GM21360 (cell line): ENCODE results near the gene VSTM2L.
"Not testable (repeated sequence)": the region's sequence is repeated elsewhere in the genome, so short reads cannot be mapped to it uniquely, and the experiment has no call there.

Experiments
- ATAC-seq: cut with Tn5 transposase; IDR thresholded peaks from one replicate; pipeline ENCODE4 v1.9.1; 2021; ENCODE audit warnings: mild to moderate bottlenecking, moderate library complexity; ENCODE audit not compliant: unreplicated experiment

Gene VSTM2L, protein sequence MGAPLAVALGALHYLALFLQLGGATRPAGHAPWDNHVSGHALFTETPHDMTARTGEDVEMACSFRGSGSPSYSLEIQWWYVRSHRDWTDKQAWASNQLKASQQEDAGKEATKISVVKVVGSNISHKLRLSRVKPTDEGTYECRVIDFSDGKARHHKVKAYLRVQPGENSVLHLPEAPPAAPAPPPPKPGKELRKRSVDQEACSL

DNA sequence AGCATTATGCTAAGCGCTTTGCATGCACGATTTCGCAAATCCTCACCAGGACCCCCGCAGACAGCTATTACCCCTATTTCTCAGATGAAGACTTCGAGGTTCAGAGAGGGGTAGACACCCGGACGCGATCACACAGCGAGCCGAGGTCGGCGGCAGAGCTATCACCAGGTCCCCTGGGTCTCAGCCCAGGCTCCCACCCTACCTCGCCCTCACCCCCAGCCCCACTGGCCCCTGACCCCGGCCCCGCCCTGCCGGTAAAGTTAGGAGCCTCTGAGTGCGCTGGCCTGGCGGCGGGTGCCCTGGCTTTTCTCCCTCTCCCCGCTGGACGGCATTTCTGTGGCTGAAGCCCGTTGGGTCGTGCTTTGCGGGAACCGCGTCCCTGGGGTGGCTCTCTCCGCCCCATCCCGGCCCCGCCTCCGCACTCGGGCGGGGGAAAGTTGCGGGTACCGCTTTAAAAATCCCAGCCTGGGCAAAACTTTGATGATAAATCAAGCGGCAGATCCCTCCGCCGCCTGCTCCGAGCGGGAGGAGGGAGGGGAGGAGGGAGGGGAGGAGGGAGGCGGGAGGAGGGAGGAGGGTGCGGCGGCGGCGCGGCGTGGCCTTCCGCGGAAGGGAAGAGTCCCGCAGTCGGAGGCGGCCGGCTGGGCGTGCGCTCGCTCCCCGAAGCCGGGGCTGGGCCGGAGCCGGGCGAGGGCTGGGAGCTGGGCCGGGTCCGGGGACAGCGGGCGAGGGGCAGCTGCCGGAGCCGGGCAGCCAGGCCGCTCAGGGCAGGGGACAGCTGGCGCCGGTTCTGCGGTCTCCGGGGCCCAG is at the start of gene VSTM2L:
TSS of gene VSTM2L (plus strand) at position 624 of the 810 bp plus-strand sequence. CDS start 224 bp downstream, outside the sequence.
- peak; percentile 16 for ATAC-seq

DNA sequence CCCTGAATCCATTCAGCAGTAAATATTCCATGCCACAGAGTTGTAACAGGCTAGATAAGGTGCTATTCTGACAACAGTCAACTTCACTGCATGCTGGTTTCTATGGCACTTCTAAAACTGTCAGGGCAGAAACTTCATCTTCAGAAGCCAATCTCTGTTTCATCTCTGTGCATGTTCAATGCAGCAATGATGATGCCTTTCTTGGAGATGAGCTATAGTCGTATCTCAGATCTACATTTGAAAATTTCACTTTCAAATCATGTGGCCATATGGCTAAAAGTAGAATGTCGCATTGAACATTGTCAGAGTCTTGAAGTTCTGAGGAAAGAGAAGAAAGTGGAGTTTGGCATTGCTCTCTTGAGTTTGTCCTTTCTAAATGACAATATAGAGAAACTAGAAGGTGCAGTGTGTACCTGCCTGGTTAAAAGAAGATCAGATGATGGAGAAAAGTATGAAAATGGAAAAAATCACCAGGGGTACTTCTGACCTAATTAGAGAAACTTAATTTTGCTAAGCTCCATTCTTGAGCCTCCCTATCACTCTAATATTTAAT is 49.0 kb upstream of the VSTM2L start:
- no peak for ATAC-seq

DNA sequence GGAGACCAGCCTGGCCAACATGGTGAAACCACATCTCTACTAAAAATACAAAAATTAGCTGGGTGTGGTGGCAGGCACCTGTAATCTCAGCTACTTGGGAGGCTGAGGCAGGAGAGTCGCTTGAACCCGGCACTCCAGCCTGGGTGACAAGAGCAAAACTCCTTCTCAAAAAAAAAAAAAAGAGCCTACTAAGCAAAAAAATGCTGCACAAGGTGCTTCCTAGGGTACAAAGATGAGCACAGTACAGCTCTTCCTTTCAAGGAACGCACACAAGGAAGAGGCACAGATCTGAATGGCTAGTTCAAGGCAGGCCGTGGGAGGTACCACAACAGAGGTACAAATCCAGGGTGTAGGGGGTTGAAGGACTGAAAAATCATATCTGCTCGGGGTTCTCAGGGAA is 46.9 kb upstream of the VSTM2L start:
- not testable (repeated sequence) for ATAC-seq

DNA sequence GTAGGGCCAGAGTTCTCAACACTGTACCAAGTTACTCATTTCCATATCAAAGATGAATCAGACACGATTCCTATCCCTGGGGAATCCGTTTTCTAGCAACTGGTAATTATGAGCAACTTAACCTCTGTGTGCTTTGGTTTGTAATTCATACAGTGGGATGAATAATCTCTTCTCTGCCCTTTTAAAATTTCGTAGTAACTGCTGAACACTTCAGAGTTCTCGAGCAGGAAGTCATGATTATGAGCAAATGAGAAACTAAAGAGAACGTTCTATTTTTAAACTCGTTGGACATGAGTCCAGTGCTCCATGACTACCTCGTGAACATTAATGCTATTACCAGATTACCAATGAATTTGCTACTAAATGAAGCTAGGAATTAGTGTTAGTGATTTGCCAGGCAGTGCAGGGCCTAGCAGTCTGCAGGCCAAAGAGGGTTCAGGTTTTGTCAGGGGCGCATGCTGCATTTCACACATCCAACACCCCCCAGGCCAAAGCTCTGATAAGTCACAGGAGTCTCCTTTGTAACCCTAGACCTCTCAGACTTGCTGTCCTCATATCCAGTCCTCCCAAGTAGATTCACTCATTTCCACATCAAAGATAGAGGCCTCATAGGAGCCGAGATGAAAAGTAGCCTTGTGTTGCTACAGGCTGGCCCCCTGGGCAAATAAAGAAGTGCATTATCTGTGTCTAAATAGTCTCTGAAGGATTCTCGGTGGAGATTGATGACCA is 45.8 kb upstream of the VSTM2L start:
- no peak for ATAC-seq

DNA sequence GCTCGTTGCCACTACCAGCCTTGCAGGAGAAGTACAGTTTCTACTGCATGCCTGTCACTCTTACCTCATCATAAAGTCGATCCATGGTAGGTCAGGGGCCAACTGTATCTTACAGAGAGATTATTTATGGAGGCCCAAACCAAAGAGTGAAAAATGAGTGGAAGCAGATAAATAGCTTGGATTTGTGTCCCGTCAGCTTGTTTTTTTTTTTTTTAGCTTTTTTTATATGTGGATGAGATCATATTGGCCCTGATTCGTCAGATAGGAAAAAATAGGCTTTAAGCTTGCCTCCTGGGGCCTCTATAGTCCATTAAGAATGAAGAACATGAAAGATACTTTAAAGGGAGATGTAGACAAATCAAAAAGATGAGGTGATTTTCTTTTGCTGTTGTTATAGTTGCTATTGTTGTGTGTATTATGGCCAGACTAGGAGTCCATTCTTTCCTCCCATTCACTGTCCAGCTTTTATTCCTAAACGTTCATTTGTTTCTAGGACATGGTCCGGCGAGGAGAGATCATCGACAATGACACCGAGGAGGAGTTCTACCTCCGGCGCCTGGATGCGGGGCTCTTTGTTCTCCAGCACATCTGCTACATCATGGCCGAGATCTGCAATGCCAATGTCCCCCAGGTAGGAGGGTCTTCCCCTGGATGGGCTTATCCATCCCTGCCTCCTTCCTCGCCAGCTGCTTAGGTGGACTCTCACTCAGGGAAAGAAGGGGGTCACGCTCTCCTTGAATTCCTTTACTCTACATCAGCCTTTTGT is 43.3 kb upstream of the VSTM2L start:
- ATAC-seq, result no peak

DNA sequence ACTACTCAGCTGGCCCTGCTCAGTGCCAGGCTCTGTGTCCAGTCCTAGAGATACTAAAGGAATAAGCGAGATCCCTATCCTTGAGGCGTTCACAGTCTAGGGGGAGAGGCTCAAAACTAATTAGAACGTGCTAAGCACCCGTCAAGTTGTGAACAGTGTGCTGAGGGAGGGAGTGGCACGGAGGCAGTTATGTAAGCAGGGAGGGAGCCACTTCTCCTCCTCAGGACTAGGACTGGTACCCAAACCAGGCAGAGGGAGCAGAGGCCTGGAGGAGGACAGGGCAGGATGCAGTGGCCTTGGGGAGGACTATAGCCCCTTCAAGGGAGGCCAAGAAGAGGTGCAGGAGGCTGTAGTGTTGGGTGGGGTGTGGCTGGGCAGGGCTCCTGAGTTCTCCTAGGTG is 39.6 kb upstream of the VSTM2L start:
- ATAC-seq, result no peak

DNA sequence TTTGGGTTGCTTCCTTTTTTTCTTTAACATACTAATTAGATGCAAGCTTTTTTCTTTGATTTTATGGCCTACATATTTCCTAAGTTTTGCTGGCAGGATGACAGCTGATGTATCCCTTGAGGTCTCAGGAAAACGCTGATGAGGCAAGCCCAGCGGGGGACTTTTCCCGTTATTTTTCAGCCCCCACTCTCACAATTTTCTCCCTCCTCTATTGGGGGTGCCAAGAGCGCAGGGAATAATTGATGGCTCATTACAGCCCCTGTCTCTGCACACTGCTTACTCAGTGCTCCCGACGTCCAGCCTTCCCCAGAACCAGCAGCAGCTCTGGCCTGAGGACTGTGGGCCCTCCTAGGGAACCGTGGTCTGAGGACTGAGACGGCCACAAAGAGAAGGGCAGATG is 38.6 kb upstream of the VSTM2L start:
- ATAC-seq, result no peak

DNA sequence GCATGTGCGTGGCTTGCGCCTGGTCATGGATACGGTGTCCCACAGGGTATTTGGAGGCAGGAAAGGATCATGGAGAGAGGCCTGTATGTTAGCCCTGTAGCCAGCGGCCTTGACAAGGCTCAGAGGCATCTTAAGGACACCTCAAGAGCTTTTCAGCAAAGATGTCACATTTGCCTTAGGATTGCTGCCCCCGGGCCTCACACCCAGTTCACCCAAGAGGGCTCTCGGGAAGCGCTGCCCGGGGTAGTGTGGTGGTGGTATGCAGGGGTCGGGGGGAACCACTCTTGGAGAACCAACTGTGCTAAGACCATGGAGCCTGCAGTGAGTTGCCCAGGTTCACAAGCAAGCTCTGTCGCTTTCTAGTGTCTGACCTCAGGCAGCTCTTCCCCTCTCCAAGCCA is 36.9 kb upstream of the VSTM2L start:
- no peak for ATAC-seq

DNA sequence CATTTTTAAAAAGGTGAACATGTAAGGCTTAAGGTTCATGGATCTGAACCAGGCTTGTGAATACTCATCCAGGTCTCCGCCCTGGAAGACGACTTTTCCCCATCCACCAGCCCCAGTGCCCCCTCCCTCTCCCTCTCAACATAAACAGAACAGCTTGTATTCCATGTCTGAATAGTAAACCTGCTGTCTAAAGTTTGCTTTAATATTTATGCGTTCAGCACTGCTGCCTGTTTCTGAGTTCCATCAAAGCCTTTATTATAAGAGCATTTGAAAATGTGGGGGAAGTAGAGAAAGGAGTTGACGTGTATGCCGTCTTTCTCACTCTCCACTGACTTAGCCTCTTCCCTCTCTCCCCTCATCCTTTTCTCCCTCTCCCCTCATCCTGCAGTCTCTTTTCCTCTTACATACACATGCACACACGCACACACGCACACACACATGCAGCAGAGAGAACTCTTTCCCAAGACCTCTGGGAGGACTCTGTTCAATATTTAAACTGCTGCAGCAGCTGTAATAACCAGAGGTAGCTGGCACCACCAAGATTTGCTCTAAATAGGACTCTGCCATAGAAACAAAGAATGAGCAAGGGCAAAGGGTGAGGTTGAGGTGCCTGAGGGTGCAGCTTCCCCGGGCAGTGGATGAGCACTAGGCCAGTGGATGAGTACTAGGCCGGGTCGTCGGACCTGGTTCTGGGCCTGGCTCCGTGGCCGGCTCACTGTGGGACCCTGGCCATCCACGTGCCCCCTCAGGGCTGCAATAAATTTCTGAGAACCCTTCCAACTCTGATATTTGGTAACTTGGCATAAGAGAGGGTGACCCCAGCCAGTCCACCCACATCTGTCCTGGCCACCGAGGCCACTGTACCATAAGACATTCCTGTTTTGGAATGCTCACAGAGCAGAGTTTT is 35.4 kb upstream of the VSTM2L start:
- ATAC-seq, result no peak

DNA sequence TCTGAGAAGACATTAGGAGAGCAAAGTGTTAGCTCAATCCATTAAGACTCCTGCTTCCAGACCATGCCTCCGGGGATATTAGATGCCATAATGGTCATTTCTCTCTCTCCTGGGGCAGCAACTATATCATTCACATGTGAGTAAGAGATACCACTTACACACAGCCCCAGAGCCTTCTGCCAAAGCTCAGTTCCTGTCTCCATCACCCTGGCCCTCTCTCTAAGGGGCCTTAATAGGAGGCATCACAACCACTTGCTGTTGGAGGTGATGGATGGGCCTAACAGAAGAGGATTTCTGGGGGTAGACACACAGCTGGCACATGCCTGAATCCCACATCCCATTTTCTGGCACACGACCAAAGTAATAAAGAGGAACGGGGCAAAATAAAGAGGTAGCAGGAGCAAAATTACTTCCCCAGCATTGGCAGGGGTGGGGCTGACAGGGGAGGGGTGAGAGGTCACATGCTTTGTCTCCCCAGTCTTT is 34.0 kb upstream of the VSTM2L start:
- ATAC-seq, result no peak

DNA sequence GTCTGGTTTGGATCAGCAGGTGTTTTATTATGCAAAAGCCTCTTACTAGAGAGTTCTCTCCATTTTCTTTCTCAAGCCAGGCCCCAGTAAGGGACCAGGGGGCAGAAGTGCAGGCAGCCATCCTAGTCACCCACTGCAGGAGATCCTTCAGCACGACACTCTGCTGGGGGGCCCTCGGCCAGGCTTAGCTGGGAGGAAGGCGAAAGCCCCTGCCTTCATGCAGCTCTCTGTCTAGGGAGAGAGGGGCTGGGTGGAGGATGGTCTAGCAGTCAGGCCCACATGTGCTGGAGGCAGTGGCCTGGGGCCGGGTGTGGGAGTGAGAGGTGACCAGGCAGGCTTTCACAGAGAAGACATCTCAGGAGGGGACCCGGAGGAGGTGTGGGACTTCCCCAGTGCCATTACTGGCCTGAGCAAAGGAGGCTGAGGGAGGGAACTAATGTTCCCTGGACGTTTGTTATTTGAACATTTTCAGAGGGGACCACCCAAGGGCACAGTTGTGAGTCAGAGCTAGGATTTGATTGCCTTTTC is 33.5 kb upstream of the VSTM2L start:
- ATAC-seq, result no peak

DNA sequence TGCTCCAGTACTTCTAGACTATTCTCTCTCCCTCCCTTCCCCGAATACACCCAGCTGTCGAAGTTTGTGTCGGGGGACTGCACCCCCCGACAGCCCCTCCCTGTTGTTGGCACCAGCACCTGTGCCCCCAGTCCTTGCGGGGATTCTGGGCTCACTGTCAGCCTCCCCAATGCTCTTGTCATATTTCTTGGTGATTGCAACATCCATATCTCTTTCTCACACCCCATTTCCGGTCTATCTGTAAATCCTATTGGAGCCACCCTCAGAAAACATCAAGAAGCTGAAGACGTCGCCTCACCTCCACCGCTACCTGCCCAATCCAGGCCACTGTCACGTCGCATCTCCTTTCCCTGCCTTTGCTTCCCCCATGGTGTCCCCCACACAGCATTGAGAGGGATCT is 32.6 kb upstream of the VSTM2L start:
- ATAC-seq, result no peak

DNA sequence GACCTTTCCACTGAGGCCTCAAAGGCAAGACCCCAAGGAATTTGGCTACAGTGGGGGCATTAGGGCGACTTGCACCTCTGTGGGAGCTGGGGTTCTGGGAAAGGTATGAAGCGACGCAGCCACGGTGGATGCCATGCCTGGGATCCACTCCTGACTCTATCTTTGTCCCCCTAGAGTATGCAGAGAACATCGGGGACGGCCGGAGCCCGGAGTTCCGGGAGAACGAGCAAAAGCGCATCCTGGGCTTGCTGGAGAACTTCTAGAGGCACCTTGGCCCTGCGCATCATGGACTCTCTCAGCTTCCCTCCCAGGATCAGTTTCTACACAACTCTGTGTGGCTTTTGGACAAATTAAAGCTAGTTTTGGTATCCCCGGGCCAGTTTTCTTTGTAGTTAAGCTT is 31.2 kb upstream of the VSTM2L start:
- ATAC-seq, result no peak

DNA sequence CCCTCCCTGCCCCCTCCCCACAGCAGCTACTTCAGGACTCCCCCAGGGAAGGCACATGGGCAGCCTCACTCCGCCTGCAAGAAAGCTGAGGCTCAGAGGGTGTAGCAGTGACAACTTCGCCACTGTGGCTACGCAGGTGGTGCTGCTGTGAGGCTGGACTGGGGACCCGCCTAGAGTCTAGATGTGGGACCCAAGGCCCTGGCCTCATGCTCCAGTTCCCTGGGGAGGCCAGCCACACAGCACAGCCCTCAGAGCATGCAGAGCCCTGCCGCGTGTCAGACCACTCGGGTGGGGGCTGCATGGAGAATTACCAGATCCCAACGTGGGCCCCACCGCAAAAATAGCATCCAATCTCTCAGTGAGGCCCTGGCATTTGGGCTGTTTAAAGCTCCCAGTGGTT is 30.8 kb upstream of the VSTM2L start:
- no peak for ATAC-seq

DNA sequence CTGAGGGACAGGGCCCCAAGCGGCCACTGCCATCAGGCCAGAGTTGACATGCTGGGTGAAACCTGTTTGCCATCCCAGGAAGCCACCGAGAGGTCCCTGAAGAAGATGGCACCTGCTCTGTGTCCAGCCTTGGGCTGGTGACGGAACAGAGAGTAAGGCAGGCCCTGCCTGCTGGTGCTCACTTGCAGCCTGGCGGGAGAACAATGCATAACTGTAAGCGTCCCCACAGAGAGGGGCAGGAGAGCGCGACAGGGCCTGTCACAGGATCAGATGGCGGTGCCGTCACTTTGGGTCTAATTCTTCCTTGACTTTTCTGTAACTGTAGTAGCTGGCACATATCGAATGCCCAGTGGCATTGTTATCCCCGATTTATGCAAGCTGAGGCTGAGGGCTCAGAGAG is 29.0 kb upstream of the VSTM2L start:
- no peak for ATAC-seq

DNA sequence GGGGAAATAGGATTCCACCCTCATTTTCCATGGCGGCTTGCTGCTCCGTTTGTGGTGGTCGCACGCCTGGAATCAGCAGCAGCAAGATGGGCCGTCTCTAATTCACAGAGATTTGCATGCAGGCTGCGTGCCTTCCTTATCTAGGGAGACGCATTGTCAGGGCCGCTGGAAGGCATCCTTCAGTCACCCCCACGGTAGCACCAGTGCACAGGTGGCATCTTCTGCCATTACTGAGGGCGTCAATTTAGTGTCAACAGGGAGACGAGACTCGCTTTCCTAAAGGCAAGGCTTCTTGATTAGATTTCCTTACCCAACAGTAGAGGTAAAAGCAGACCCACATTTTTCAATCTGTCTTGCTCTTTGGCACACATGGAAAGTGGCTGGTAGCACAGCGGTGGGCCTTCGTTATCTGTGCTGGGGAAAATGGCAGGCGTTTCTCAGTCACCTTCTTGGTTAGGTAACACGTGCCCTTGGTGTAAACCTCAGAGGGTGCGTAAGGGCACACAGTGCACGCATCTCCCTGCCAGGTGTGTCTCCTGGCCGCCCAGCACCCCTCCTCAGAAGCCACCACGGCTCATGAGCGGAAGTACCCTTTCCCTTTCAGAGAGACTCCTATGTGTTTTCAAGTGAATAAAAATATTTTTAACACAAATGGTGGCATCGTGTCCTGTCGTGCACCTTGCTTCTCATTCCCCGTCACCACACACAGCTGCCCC is 27.3 kb upstream of the VSTM2L start:
- ATAC-seq, result no peak

DNA sequence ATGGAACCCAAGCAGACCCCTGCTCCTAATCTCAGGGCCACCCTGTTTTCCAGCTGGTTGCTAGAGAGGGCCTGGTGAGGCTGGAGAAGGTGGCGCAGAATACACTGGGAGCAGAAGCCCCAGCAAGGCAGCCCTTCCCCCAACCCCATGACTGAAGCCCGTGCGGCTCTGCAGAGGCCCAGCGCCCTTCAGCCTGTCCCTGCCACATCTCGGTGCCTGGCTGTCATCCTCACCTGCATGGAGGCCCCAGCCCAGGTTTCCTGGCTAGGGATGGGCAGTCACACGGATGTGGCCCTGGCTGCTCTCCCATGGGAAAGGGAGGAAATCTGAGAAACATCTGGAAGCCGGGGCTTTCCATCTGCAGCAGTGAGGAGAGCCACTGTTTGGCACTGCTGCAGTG is 26.1 kb upstream of the VSTM2L start:
- ATAC-seq, result no peak

DNA sequence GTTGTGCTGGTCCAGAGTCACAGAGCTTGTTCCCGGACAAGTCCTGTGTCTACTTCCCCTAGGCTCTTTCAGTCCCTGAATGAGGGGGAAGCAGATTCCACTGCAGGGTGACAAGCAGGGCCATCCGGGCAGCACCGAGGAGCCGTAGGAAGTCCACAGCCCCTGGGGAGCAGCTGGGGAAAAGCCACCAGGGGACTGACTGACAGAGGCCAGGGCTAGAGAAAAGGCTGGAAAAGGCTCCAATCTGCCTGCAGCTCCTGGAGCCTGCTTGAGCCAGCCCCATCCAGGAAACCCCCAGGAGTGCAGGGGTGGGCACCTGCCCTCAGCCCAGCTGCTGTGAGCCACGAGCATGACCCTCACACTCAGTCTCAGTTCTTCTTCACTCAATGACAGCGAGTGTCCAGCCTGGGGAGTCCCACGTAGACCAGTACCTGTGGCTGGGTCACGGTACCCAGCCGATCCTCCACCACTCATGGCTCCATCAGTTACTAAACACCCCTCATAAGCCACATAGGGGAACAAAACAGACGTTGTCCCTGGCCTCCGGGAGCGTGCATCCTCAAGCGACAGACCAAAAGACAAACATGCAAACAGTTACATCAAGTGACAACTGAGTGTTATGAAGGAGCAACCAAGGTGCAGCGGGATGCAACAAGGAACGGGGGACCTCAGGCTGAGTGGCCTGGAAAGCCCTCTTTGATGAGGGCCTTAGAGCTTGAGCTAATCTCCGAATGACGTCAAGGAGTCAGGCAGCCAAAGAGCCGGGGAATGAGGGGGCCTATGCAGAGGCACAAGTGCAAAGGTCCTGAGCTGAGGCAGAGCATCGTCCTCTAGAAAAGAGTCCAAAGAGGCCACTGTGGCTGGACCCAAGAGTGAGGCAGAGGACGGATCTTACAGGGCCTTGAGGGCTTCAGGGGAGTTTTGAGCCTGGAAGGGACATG is 24.8 kb upstream of the VSTM2L start:
- ATAC-seq, result no peak
